Stimulated activated CD4-positive, alpha-beta T cell treated with anti-CD3 and anti-CD28 coated beads, Interleukin-12 subunit alpha, Interleukin-12 subunit beta, amount 100 ng/mL, for 24 hours (primary cell): ENCODE results near the gene ARHGAP23.
"Not testable (repeated sequence)": the region's sequence is repeated elsewhere in the genome, so short reads cannot be mapped to it uniquely, and the experiment has no call there.

Experiments
- DNase-seq, 2 experiments: peaks; one replicate each; pipeline ENCODE4 v3.0.0-alpha.2; 2020; ENCODE audit warnings: low read depth in 2 of 2

Gene ARHGAP23

DNA sequence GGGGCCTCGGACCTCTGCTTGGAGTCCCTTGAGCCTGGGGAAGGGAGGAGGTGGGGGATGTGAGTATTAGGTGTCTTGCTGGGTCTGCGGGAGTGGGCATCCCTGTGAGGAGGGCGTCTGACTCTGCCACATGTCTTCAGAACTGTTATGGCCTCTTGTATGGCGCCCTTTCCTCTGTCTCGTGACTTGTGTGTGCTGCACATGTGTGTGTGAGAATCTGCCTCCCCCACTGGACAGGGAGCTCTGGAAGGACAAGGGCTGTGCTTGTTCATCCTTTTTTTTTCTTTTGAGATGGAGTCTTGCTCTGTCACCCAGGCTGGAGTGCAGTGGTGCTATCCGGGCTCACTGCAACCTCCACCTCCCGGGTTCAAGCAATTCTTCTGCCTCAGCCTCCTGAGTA lies 33.4 kb downstream of the ARHGAP23 start:
- no peak for DNase-seq

GRCh38 chr17:38463451-38463858 lies 35.2 kb downstream of the ARHGAP23 start:
- no peak for DNase-seq

GRCh38 chr17:38464251-38464722 lies 36.0 kb downstream of the ARHGAP23 start:
- DNase-seq = no peak

DNA sequence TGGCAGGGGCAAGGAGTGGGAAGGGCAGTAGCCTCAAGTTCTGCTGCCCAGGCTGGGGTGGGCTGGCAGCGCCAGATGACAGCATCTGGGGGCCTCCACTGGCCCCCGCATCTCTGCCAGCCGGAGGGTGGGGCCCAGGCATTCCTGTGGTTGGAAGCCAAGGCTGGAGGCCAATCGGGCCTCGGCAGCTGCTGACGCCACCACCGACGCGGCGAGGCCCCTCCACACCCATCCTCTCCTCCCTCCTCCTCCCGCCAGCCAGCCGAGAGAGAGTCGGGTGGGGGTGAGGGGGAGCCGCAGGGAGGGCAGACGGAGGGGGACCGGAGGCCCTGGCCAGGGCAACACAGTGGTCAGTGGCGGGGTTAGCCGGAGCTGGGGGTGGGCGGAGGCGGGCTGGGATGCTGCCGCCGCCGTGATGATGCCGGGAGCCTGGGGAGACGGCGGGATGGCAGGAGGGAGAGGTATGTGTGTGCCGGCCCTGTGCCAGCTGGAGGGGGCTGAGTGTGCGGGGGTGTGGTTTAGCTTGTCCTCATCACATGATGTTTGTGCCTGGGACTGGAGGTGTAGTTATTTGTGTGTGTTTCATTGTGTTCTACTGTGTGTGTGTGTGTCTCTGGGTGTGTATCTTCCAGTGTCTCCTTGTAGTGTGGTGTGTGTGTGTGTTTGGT lies 36.6 kb downstream of the ARHGAP23 start:
- no peak for DNase-seq

- DNase-seq = no peak
Measured at GRCh38 chr17:38465391-38466345, 37.4 kb downstream of the ARHGAP23 start.

- no peak for DNase-seq
Measured at GRCh38 chr17:38466346-38467315, 38.4 kb downstream of the ARHGAP23 start.

- DNase-seq = no peak
Measured at GRCh38 chr17:38467491-38467890, 39.2 kb downstream of the ARHGAP23 start.

DNA sequence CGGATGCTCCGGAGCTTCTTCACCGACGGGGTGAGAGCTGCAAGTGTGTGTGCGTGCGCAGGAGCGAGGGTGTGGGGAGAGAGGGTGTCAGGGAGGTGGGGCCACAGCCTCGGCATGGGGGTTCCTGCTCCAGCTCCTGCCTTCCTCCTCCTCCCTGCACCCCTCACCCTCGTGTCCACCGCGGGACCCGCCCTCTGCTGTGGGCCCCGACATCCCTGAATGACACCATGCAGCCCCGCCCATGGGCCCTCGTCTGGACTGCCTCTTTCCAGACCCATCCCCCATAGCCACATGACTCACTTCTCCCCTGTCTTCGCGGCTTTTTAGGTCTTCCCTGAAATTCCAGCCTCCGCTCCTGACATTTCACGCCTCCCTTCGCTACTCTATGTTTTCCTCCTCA lies 41.6 kb downstream of the ARHGAP23 start:
- DNase-seq = no peak

DNA sequence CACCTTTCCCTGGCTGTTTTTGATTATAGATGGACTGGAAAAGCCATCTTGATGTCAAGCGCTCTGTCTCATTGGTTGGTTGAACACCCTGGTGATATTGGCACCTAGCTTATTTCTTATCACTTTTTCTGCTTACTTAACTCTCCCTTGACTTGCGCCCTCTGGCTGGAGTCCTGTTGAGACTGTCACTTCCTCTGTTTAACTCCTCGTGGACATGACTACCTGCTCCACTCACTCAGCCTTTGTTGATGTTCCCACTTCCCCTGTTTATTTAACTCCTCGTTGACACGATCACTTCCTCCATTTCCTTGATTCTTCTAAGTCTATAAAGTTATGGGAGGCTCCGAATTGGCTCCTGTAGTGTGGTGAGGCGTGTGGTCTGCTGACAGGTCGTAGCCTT lies 43.0 kb downstream of the ARHGAP23 start:
- DNase-seq = not testable (repeated sequence)

- DNase-seq = not testable (repeated sequence)
Measured at GRCh38 chr17:38474666-38475065, 46.4 kb downstream of the ARHGAP23 start.

DNA sequence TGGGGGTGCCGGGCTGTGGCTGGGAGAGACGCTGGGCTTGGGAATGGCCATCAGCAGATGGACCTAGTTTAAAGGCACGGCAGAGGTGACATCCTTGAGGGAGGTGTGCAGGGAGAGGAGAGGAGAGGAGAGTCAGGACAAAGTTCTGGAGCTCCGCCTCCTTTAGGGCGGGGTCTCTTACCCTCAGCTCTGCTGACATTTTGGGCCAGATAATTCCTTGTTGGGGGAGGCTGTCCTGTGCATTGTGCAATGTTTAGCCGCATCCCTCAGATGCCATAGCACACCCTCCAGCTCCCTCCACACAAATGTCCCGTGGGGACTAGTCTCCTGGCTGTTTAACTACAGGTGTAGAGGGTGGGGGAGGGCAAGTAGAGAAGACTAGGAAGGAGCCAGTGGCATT lies 48.3 kb downstream of the ARHGAP23 start:
- DNase-seq = no peak

- DNase-seq = not testable (repeated sequence)
Measured at GRCh38 chr17:38477417-38477816, 49.2 kb downstream of the ARHGAP23 start.

GRCh38 chr17:38477951-38478350 lies 49.7 kb downstream of the ARHGAP23 start:
- not testable (repeated sequence) for DNase-seq

DNA sequence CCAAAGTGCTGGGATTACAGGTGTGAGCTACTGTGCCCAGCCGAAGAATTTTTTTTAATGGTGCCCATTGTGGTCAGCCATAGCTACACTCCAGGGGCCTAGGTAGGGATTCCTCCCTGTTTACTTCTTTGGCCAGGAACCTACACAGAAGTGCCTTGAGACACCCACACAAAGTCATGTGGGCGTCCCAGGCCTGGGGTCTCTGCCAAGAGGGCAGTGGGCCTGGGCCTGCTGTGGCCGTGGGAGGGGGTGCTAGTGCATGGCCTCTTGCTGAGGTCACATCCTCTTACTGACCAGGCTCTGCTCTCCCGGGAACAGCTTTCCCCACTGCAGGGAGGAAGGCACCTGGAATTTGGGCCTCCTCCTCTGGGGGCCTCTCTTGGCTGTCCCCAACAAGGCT lies 50.4 kb downstream of the ARHGAP23 start:
- DNase-seq = not testable (repeated sequence)

GRCh38 chr17:38482039-38482699 lies 53.9 kb downstream of the ARHGAP23 start:
- not testable (repeated sequence) for DNase-seq

- DNase-seq = not testable (repeated sequence)
Measured at GRCh38 chr17:38482700-38483043, 54.4 kb downstream of the ARHGAP23 start.

GRCh38 chr17:38484242-38485145 lies 56.2 kb downstream of the ARHGAP23 start:
- peak; percentile 33 to 60 for DNase-seq

- DNase-seq = no peak
Measured at GRCh38 chr17:38485146-38485468, 56.8 kb downstream of the ARHGAP23 start.

GRCh38 chr17:38485681-38486298 lies 57.5 kb downstream of the ARHGAP23 start:
- DNase-seq = peak in 1 of 2 experiments; percentile 12

DNA sequence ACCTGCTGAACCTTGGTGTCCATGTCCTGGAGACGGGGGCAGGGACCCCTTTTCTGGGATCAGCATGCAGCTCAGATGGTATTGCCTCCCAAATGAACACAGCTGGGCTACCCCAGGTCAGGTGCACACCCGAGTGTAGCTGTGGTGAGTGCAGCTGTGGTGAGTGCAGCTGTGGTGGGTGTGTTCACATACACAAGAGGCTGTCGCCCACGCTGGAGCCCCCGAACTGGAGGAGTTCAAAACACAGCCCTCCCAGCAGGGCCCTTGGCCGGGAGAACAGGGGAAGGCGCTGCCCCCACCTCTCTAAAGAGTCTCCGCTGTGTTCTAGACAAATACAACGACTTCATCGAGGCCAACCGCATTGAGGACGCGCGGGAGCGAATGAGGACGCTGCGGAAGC lies 61.5 kb downstream of the ARHGAP23 start:
- not testable (repeated sequence) for DNase-seq
